Lung (tissue), 12 donors: Measurements from ENCODE around the gene VKORC1. TPM values are rescaled to one million over a fixed set of nuclear protein-coding genes. Genes with fewer than 3 reads are reported as not detected.

Source experiments
- ATAC-seq: fragments of 200-7000 bp; cut with Tn5 transposase; one replicate; pipeline ENCODE4 v1.9.1; 2020; ENCODE audit warnings: moderate number of reproducible peaks; ENCODE audit not compliant: insufficient read depth, low FRiP score
- DNase-seq, 3 donors: peaks; one replicate each; pipeline ENCODE4 v3.0.0-alpha.2; 2013 to 2017
- H3K27ac ChIP-seq, 2 donors: one replicate each; pipeline ENCODE4 v1.5.1; 2013; ENCODE audit warnings: mild to moderate bottlenecking in 2 of 2, moderate library complexity in 2 of 2, control low read depth in 1 of 2, inconsistent platforms in 1 of 2, low read depth in 1 of 2, low read length in 1 of 2
- H3K27me3 ChIP-seq, 3 donors: one replicate each; pipeline ENCODE4 v1.5.1; 2013; ENCODE audit warnings: low read length in 2 of 3; ENCODE audit not compliant: control insufficient read depth in 3 of 3, insufficient read depth in 3 of 3
- H3K36me3 ChIP-seq, 4 donors: one replicate each; pipeline ENCODE4 v1.5.1; 2013; ENCODE audit warnings: low read length in 4 of 4, mild to moderate bottlenecking in 1 of 4, moderate library complexity in 1 of 4; ENCODE audit not compliant: control insufficient read depth in 4 of 4, insufficient read depth in 4 of 4
- H3K4me1 ChIP-seq, 5 donors: one replicate each; pipeline ENCODE4 v1.5.1; 2013; ENCODE audit warnings: low read length in 5 of 5, mild to moderate bottlenecking in 2 of 5, moderate library complexity in 1 of 5; ENCODE audit not compliant: control insufficient read depth in 5 of 5, insufficient read depth in 5 of 5
- H3K4me3 ChIP-seq: one replicate; pipeline ENCODE4 v1.5.1; 2013; ENCODE audit warnings: mild to moderate bottlenecking, control low read depth, moderate library complexity
- H3K9ac ChIP-seq, 2 donors: one replicate each; pipeline ENCODE4 v1.5.1; 2013; ENCODE audit warnings: low read length in 2 of 2, control low read depth in 1 of 2; ENCODE audit not compliant: insufficient read depth in 1 of 2
- H3K9me3 ChIP-seq, 4 donors: one replicate each; pipeline ENCODE4 v1.5.1; 2013; ENCODE audit warnings: low read length in 3 of 4, mild to moderate bottlenecking in 1 of 4, moderate library complexity in 1 of 4; ENCODE audit not compliant: control insufficient read depth in 4 of 4, insufficient read depth in 3 of 4
- WGBS, 2 donors: extraction: QIAGEN DNeasy Blood & Tissue Kit; methylation state at CpG; one replicate each; pipeline ENCODE4 v1.1.7; 2013; 5-methylcytosine and 5-hydroxymethylcytosine counted together
- polyA plus RNA-seq, 2 donors: library from polyadenylated mRNA; stranded (reverse); fragments of 200-250 nt; gene quantifications; one replicate each; pipeline ENCODE4 v1.2.1, GENCODE V29; 2013
- total RNA-seq, 2 donors: library from RNA; depleted of rRNA in 1 of 2; stranded (reverse); fragments of >200 nt in 1 of 2; gene quantifications; one replicate each; pipeline ENCODE4 v1.2.1, GENCODE V29; 2014 to 2021
- TF ChIP-seq, protein P1 (sequence below): IDR thresholded peaks from 2 replicates; pipeline ENCODE4 v1.5.1; 2012; ENCODE audit warnings: mild to moderate bottlenecking; ENCODE audit errors: control extremely low read depth, extremely low read depth
- donor health status: control.
- donor health status: control.
- donor health status: Bipolar disorder and iron deficiency.
- donor health status: healthy.
- donor health status: DM: yes; HTN: yes; CAD: no.

VKORC1 gene
- total and polyA plus RNA-seq, 4 donors = 49.4 to 118 (median 70.5) TPM

DNA sequence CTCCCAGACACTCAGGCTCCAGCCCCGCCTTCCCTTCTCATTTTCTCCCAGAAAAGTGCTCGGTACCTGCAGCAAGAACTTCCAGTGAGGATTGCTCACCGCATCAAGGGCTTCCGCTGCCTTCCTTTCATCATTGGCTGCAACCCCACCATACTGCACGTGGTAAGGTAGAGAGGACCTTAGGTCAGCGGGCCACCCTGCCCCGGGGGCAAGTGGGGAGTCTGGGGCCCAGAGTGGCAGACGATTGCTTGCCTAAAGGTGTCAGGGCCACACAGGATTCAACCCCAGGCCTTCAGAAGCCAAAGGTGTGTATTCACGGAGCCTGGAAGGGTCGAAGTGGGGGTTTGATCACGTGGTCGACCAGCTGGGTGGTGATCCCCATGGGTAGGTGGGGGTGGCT is 15.0 kb upstream of the VKORC1 start:
- Histone ChIP-seq H3K4me1 (peaks cover 0 to 15% (median 0%) of the 10 kb centered on the region in 5 donors), H3K27ac (no peak overlapping the region), H3K36me3 (peaks cover 0 to 28% (median 7%) of the 10 kb centered on the region in 4 donors), H3K4me3 (no peak overlapping the region), H3K9ac (no peak overlapping the region), H3K27me3 (no peaks in the 10 kb centered on the region), H3K9me3 (no peaks in the 10 kb centered on the region)
- DNase-seq (no peak), ATAC-seq (no peak)
- TF ChIP-seq, protein P1, sequence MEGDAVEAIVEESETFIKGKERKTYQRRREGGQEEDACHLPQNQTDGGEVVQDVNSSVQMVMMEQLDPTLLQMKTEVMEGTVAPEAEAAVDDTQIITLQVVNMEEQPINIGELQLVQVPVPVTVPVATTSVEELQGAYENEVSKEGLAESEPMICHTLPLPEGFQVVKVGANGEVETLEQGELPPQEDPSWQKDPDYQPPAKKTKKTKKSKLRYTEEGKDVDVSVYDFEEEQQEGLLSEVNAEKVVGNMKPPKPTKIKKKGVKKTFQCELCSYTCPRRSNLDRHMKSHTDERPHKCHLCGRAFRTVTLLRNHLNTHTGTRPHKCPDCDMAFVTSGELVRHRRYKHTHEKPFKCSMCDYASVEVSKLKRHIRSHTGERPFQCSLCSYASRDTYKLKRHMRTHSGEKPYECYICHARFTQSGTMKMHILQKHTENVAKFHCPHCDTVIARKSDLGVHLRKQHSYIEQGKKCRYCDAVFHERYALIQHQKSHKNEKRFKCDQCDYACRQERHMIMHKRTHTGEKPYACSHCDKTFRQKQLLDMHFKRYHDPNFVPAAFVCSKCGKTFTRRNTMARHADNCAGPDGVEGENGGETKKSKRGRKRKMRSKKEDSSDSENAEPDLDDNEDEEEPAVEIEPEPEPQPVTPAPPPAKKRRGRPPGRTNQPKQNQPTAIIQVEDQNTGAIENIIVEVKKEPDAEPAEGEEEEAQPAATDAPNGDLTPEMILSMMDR = no peak
- 93 to 95% methylated on average over 12 of the region's 12 CpGs for WGBS, 2 donors

DNA sequence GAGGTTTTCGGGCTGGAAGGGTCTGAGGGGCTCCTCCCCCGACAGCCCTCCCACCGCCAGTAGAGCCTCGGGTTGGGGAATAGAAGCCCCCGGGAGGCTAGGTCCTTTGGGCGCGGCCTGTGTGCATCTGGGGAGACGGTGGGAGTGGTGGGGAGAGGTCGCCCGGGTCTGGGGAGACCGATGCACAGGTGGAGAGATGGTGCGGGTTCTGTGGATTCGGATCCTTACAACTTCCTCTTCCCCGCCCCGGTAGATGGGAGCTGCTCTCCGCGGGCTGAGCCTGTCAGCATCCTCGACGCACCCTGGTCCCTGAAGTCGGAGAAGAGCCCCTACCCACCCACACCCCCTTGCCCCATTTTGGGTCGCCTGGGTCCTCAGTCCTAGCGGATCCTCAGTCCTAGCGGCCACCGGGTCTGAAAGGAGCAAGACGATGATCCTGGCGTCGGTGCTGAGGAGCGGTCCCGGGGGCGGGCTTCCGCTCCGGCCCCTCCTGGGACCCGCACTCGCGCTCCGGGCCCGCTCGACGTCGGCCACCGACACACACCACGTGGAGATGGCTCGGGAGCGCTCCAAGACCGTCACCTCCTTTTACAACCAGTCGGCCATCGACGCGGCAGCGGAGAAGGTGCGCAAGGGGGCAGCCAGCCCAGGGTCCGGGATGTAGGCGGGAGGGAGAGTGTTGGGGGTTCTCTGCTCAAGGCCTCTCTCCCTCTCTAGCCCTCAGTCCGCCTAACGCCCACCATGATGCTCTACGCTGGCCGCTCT is 14.4 kb upstream of the VKORC1 start:
- whole genome bisulfite sequencing, 2 donors = 45 to 50% methylated on average over 52 to 57 of the region's 57 CpGs
- Histone ChIP-seq H3K4me1 (peaks cover 0 to 15% (median 0%) of the 10 kb centered on the region in 5 donors), H3K27me3 (no peaks in the 10 kb centered on the region), H3K36me3 (peaks cover 0 to 28% (median 7%) of the 10 kb centered on the region in 4 donors), H3K27ac (peak overlapping the region; percentile 83 to 95), H3K9me3 (no peaks in the 10 kb centered on the region), H3K4me3 (peak overlapping the region; percentile 97), H3K9ac (peak overlapping the region; percentile 47 to 69)
- TF ChIP-seq, protein P1 = no peak
- no peak for ATAC-seq
- DNase-seq = no peak

DNA sequence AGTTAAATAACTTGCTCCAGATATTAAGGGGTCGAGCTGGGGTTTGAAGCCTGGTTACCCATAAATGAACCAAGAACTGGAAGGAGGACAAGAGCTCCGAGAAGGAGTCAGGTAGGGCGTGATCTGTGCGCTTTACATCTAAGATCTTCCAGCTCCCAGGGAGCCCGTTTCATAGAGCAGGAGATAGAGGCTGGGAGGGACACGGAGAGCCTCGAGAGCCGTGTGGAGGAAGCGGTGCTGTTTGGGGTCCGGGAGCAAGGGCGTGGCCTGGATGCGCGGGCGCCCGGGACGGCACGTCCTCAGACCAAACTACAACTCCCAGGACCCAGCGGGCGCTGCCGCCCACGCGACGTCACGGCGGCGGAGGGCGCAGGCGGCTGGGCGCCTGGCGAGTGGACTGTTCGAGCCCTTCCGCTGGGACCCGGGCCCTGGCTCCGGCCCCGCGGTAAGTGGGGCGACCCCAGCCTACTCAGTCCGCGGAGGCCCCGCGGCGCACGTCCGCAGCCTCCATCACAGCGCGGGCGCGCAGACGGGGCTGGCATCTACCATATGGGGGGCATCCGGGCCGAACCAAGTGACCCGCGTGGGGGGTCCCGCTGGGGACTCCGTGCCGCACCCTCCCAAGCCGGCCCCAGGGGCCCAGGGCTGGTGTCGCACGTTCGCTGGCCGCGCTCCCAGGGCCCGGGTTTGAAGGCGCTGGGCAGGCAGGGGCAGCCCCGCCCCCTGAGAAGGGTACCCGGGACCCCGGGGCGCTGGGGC is 13.6 kb upstream of the VKORC1 start, which contains the start of gene BCKDK:
Gene BCKDK, plus strand, starts transcription at position 352 of the 759 bp plus-strand sequence. CDS start 838 bp downstream, outside the sequence.
- H3K27me3 ChIP-seq = no peaks in the 10 kb centered on the region
- 3 to 4% methylated on average over 65 to 68 of the region's 68 CpGs for WGBS, 2 donors
- DNase-seq = peak; percentile 76 to 86 (median 83)
- TF ChIP-seq, protein P1 = no peak
- H3K9ac ChIP-seq = peak within 1 kb of the TSS; percentile 47 to 69
- ATAC-seq = peak; percentile 86
- H3K9me3 ChIP-seq = no peaks in the 10 kb centered on the region
- peaks cover 0 to 28% (median 7%) of the 10 kb centered on the region in 4 donors for H3K36me3 ChIP-seq
- H3K4me1 ChIP-seq = peaks cover 0 to 15% (median 0%) of the 10 kb centered on the region in 5 donors
- H3K27ac ChIP-seq = peak within 1 kb of the TSS; percentile 83 to 95
- H3K4me3 ChIP-seq = peak within 1 kb of the TSS; percentile 97
